ENCODE data around the gene RCBTB2.
"Not testable (repeated sequence)": the region's sequence is repeated elsewhere in the genome, so short reads cannot be mapped to it uniquely, and the experiment has no call there.

RCBTB2 gene

DNA sequence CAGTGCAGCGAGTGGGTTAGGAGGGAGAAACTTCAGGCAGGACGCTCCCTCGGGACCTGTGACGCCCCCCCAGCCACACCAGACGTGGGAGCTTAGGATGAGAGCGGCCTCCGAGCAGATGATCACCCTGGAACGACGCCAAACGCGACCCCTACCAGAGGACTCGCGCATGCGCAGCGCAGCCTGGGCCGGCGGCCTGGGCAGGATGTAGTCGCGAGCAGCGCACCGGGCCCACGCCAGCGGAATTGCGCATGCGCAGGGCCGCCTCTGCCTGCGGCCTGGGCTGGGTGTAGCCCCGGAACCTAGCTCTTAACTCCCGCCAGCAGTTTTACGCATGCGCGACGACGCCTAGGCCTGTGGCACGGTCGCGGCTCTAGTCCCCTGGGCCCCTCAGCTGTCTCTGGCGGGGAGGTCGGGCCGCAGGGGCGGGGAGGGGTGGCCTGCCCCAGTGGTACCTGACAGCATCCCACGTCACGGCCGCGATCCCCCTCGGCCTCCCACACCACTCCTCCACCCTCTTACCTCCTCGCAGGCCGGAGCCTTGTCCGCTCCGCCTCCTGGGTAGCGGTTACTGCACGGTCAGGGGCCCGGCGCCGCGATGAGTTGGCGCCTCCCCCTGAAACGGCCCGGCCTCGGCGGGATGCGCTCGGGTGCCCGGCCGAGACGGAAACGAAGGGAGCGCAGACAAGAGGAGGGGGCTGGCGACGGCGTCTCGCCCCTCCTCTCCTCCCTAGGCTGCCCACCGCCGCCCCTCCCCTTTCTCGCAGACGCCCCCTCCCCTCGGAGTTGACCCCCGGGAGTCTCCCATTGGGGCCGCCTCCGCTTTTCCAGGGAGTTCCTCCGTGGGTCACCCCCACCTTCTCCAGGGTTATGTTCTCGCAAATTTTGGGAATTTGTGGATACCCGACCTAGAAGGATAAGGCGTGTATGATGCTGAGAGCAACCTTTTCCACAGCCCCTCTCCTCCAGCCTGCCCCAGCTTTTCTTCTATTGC, at the start of gene RCBTB2:
Gene RCBTB2 (minus strand): TSS at position 575 of the 994 bp plus-strand sequence. CDS start 11,141 bp downstream, outside the sequence.
- Histone ChIP-seq H3K27ac (ENCODE audit: low read depth, low read length) (peak within 1 kb of the TSS; percentile 98), H3K4me3 (ENCODE audit: low read length) (peak within 1 kb of the TSS; percentile 92), H3K9ac (ENCODE audit: low read length) (peak within 1 kb of the TSS; percentile 94), H3K27me3 (ENCODE audit: control insufficient read depth, insufficient read depth, low read length) (no peaks in the 10 kb centered on the region), H3K36me3 (ENCODE audit: control insufficient read depth, insufficient read depth, low read length) (no peaks in the 10 kb centered on the region), H3K4me1 (ENCODE audit: control insufficient read depth, insufficient read depth, low read length) (peaks cover 5% of the 10 kb centered on the region)

DNA sequence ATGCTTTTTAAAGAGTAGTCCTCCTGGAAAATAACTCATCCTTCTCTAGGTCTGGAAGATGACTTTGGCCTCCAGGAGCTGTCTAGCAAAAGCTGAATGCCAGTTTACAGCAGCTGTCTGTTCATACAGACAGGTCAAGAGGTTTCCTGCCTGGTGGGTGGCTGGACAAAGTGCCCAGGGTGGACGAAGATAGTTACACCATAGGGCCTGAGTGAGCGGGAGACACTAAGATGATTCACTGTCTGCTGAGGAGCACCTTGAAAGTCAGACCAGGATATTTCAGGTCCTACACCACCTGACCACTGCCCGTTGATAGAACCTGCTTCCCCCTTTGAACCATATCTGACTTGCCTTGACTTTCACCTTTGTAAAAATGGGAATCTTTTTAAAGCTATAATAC, 49.2 kb upstream of the RCBTB2 start:
- Histone ChIP-seq H3K27me3 (ENCODE audit: control insufficient read depth, insufficient read depth, low read length) (no peaks in the 10 kb centered on the region), H3K4me1 (ENCODE audit: control insufficient read depth, insufficient read depth, low read length) (peaks cover 14% of the 10 kb centered on the region), H3K9ac (ENCODE audit: low read length) (no peak overlapping the region), H3K4me3 (ENCODE audit: low read length) (no peak overlapping the region), H3K36me3 (ENCODE audit: control insufficient read depth, insufficient read depth, low read length) (no peaks in the 10 kb centered on the region), H3K27ac (ENCODE audit: low read depth, low read length) (no peak overlapping the region)

DNA sequence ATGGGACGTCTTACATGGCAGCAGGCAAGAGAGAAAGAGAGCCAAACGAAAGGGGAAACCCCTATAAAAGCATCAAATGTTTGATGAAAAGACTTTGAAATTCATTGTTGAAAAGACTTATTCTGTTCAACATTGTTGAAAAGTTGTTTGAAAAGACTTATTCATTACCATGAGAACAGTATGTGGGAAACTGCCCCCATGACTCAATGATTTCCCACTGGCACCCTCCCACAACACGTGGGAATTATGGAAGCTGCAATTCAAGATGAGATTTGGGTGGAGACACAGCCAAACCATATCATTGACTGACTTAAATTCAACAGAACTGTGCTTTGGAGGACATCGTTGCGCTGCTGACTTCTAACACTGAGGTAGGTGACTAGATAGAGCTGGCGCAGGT, 48.0 kb upstream of the RCBTB2 start:
- peaks cover 9% of the 10 kb centered on the region for H3K4me1 ChIP-seq (ENCODE audit: control insufficient read depth, insufficient read depth, low read length)
- no peak overlapping the region for H3K27ac ChIP-seq (ENCODE audit: low read depth, low read length)
- H3K27me3 ChIP-seq (ENCODE audit: control insufficient read depth, insufficient read depth, low read length), result no peaks in the 10 kb centered on the region

DNA sequence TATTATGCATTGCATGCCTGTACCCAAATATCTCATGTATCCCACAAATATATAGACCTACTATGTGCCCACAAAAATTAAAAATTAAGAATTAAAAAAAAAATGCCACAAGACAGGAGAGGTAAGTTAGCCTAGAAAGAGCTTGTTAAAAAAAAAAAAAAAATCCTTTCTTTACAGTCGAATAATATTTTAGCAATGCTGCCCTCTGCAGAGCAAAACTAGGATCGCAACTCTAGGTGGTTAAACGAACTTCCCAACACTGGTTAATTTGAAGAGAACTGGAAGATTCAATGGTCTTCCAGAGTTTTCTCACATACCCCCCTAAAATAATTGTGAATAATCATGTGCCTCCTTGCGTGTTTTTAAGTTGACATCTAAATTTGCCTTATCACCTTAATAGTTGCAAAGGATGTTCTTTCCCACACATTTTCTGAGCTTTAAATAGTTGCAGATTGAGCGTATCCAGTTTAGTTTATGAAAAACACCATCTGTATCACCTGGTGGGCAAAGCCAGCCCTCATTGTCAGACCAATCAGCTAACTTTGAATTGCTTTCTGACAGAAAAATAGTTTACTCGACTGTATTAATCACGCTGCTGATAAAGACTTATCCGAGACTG, 47.4 kb upstream of the RCBTB2 start:
- no peaks in the 10 kb centered on the region for H3K36me3 ChIP-seq (ENCODE audit: control insufficient read depth, insufficient read depth, low read length)
- H3K9ac ChIP-seq (ENCODE audit: low read length), result no peak overlapping the region
- H3K4me3 ChIP-seq (ENCODE audit: low read length), result no peak overlapping the region
- H3K27ac ChIP-seq (ENCODE audit: low read depth, low read length), result no peak overlapping the region
- no peaks in the 10 kb centered on the region for H3K27me3 ChIP-seq (ENCODE audit: control insufficient read depth, insufficient read depth, low read length)
- peaks cover 8% of the 10 kb centered on the region for H3K4me1 ChIP-seq (ENCODE audit: control insufficient read depth, insufficient read depth, low read length)

More for the DNA sequence above, 48.0 kb upstream of the RCBTB2 start:
- H3K4me3 ChIP-seq (ENCODE audit: low read length), result no peak overlapping the region
- no peak overlapping the region for H3K9ac ChIP-seq (ENCODE audit: low read length)
- H3K36me3 ChIP-seq (ENCODE audit: control insufficient read depth, insufficient read depth, low read length), result no peaks in the 10 kb centered on the region

DNA sequence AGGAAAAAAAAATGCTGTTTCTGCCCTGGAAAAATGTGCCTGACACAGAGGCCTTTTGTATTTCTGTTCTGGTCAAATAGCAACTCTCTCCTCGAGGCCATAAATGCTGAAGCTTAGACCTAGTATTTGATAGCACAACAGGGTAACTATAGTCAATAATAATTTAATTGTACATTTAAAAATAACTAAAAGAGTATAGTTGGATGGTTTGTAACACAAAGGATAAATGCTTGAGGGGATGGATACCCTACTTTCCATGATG, 47.0 kb upstream of the RCBTB2 start:
- H3K4me1 ChIP-seq (ENCODE audit: control insufficient read depth, insufficient read depth, low read length); H3K9ac ChIP-seq (ENCODE audit: low read length); H3K27me3 ChIP-seq (ENCODE audit: control insufficient read depth, insufficient read depth, low read length); H3K27ac ChIP-seq (ENCODE audit: low read depth, low read length); H3K4me3 ChIP-seq (ENCODE audit: low read length); H3K36me3 ChIP-seq (ENCODE audit: control insufficient read depth, insufficient read depth, low read length): not testable (repeated sequence)

DNA sequence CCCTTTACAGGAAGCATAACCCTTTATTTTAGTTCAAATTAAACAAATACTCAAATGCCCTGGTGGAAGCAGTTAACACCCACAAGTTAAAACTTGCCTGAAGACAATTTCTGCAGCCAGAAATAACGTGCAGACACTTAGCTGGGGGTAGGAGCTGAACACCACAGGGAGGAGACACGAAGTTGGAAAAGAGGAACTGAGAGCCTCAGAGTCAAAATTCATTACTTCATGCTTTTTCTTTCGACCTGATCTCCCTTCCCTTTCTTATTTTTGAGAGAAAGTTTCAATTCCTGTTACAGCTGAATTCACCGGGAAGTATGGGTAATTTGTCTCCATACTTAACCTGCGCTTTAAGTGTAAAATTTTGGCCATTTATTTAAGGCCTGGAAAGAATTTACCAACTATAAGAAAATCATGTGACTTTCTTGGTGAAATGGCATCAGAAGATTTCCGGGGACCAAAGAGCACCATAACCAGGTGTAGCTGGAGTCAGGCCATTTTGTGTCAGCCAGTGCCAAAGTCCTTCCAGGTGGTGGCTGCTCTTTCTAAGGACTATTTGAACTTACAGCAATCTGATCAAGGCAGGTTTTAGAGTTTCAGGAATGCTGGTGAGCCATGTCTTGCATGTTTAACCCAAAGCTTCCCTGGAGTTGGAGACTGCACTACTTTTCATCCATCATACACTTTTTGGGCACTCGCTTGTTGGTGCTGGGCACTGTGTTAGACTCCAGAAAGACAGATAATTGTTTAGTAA, 46.5 kb upstream of the RCBTB2 start:
- Histone ChIP-seq H3K9ac (ENCODE audit: low read length) (no peak overlapping the region), H3K4me3 (ENCODE audit: low read length) (no peak overlapping the region), H3K27ac (ENCODE audit: low read depth, low read length) (peak overlapping the region; percentile 13), H3K36me3 (ENCODE audit: control insufficient read depth, insufficient read depth, low read length) (no peaks in the 10 kb centered on the region), H3K4me1 (ENCODE audit: control insufficient read depth, insufficient read depth, low read length) (no peaks in the 10 kb centered on the region), H3K27me3 (ENCODE audit: control insufficient read depth, insufficient read depth, low read length) (no peaks in the 10 kb centered on the region)

DNA sequence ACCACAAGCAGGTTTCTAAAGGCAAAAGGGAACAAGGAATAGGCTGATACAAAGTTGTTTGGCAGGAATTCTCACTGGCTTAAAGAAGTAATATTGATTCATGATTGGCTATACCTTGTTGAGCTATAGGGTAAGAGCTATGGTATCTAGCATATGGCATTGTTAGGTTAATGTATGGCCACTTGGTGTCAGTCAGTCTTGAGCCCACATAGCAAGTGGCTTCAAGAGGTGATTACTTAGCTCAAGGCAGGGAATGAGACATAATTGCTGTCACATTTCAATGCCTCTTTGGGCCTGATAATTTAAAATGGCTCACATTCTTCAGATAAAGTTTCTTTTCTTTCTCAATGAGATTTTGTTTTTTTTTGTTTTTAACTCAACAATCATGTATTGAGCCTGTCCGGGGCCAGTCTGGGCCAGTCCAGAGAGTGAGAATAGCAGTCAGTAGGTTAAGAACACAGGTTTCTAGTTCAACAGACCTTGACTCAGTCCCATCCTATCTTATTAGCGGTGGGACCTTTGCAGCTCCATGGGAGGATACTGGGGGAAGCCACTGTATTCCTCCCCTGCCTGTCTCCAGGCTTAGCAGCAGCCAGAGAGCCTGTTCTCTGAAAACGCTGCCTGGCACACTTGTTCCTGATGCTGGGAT, 45.8 kb upstream of the RCBTB2 start:
- Histone ChIP-seq H3K36me3 (ENCODE audit: control insufficient read depth, insufficient read depth, low read length) (no peaks in the 10 kb centered on the region), H3K27ac (ENCODE audit: low read depth, low read length) (peak overlapping the region; percentile 13), H3K9ac (ENCODE audit: low read length) (no peak overlapping the region), H3K4me3 (ENCODE audit: low read length) (no peak overlapping the region), H3K27me3 (ENCODE audit: control insufficient read depth, insufficient read depth, low read length) (no peaks in the 10 kb centered on the region), H3K4me1 (ENCODE audit: control insufficient read depth, insufficient read depth, low read length) (no peaks in the 10 kb centered on the region)

DNA sequence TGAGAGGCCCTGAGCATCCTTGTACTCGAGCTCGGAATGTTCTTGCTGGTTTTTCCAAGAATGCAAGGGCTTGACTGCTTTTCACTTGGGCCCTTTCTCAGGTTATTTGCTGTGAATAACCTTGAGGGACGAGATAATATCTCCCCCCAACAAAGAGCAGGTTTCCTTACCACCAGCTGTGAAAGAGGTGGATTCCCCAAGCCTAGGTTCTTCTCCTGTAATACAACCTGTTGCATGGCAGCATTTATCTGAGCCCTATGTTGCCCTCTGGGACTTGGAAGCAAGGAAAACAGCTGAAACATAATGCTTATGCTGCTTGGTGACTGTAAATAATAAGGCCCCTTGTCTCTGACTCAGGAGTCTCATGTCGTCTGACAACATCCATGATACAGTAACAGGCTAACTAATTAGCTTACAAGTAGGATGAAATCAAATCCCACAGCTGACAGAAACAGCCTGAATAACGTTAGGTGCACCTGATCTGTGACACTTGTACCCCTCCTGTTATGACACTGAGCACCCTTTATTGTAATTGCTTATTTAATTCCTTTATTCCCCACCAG, 43.6 kb upstream of the RCBTB2 start:
- Histone ChIP-seq H3K4me1 (ENCODE audit: control insufficient read depth, insufficient read depth, low read length) (peaks cover 4% of the 10 kb centered on the region), H3K36me3 (ENCODE audit: control insufficient read depth, insufficient read depth, low read length) (no peaks in the 10 kb centered on the region)

DNA sequence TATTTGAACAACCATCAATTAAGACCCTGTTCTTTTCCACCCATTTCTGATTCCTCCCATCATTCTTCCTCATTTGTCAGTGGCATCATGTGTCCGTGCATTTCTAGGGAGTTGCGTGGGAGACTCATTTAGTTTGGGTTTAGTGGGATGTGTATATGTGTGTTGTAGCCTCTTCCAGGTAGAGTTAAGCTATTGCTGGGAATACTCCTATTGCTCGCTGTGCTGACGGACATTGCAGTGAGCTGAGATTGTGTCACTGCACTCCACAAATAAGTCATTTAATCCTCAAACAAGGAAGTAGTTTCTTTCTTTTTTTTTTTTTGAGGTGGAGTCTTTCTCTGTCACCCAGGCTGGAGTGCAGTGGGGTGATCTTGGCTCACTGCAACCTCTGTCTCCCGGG, 42.2 kb upstream of the RCBTB2 start:
- no peak overlapping the region for H3K27ac ChIP-seq (ENCODE audit: low read depth, low read length)
- no peaks in the 10 kb centered on the region for H3K36me3 ChIP-seq (ENCODE audit: control insufficient read depth, insufficient read depth, low read length)
- H3K9ac ChIP-seq (ENCODE audit: low read length), result no peak overlapping the region
- no peaks in the 10 kb centered on the region for H3K27me3 ChIP-seq (ENCODE audit: control insufficient read depth, insufficient read depth, low read length)
- peaks cover 4% of the 10 kb centered on the region for H3K4me1 ChIP-seq (ENCODE audit: control insufficient read depth, insufficient read depth, low read length)
- no peak overlapping the region for H3K4me3 ChIP-seq (ENCODE audit: low read length)

More for the DNA sequence above, 43.6 kb upstream of the RCBTB2 start:
- no peak overlapping the region for H3K4me3 ChIP-seq (ENCODE audit: low read length)
- no peaks in the 10 kb centered on the region for H3K27me3 ChIP-seq (ENCODE audit: control insufficient read depth, insufficient read depth, low read length)
- H3K9ac ChIP-seq (ENCODE audit: low read length), result no peak overlapping the region
- no peak overlapping the region for H3K27ac ChIP-seq (ENCODE audit: low read depth, low read length)

DNA sequence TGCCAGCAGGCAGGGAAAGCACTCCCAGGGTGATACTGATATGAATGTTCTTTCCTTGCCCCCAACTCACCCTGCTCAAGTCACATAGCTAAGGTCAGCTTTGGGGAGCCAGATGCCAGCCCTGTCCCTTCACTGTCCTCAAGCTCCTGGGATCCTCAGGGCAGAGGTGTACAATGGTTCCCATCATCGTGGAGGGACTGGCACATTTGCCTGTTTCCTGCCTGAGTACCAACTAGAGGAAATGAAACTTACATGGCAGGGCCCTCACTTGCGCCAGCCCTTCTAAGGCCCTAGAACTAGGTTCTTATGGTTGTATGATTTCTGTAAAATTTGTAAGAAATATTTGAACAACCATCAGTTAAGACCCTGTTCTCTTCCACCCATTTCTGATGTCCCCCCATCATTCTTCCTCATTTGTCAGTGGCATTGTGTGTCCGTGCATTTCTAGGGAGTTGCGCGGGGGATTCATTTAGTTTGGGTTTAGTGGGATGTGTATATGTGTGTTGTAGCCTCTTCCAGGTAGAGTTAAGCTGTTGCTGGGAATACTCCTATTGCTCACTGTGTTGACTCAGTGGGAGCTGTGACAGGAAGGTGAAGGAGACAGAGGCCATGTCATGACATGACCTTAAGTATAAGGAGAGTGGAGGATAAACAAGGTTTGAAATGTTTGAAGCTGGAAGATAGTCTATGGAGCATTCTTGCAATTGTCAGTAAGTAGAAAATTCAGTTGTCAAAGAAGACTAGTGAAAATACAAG, 41.3 kb upstream of the RCBTB2 start:
- no peaks in the 10 kb centered on the region for H3K36me3 ChIP-seq (ENCODE audit: control insufficient read depth, insufficient read depth, low read length)
- H3K4me1 ChIP-seq (ENCODE audit: control insufficient read depth, insufficient read depth, low read length), result peaks cover 4% of the 10 kb centered on the region
- H3K4me3 ChIP-seq (ENCODE audit: low read length), result no peak overlapping the region
- no peak overlapping the region for H3K27ac ChIP-seq (ENCODE audit: low read depth, low read length)
- H3K27me3 ChIP-seq (ENCODE audit: control insufficient read depth, insufficient read depth, low read length), result peaks cover under 1% of the 10 kb centered on the region
- H3K9ac ChIP-seq (ENCODE audit: low read length), result no peak overlapping the region

DNA sequence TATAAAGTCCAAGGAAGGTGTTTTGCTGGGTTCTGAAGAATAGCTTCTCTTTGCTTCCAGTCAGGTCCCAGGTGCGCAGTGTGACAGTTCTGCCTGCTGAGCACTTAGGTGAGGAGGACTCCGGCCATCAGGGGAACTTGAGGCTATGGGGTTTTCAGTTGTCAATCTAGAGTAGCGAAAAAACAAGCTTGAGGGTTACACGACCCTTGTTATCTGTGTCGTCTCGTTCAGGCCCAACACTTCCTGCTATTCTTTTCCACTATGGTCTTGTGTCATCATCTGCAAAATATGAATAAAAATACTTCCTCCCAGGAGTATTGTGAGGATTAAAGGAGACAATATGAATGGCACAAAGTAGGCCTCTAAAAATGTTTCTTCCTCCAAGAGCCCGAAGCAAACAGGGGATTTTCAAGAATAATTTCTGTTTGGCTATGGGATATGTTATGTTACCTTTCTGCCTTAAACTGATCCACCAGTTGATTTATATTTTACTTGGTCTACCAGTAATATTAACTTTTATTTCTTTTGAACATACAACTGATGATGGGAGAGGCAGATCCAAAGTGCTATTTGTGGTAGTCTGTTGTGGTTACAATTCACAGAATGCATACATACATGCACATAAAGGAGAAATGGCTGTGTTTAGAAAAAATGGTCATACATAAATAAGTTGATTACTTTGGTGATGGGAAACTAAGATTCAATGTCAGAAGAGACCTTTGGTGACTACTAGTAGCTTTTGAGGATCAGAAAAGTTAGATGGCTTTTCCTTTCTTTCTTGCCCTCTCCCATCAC, 40.5 kb upstream of the RCBTB2 start:
- peaks cover 4% of the 10 kb centered on the region for H3K4me1 ChIP-seq (ENCODE audit: control insufficient read depth, insufficient read depth, low read length)
- no peak overlapping the region for H3K27ac ChIP-seq (ENCODE audit: low read depth, low read length)

More for the DNA sequence above, 40.5 kb upstream of the RCBTB2 start:
- peaks cover 2% of the 10 kb centered on the region for H3K27me3 ChIP-seq (ENCODE audit: control insufficient read depth, insufficient read depth, low read length)
- no peak overlapping the region for H3K9ac ChIP-seq (ENCODE audit: low read length)
- no peaks in the 10 kb centered on the region for H3K36me3 ChIP-seq (ENCODE audit: control insufficient read depth, insufficient read depth, low read length)
- H3K4me3 ChIP-seq (ENCODE audit: low read length), result no peak overlapping the region
